HAP-1 (cell line): ENCODE results near the gene RAD51.

Experiments used
- DNase-seq, 2 experiments: peaks; one replicate each; pipeline ENCODE4 v3.0.0-alpha.2; 2016 to 2020; ENCODE audit warnings: low spot score in 2 of 2
- H3K27me3 ChIP-seq: fragments of 250-450 bp; sonication (Bioruptor Pico); 2 replicates; pipeline ENCODE4 v1.5.1; 2020; ENCODE audit warnings: low read depth, mild to moderate bottlenecking, moderate library complexity
- H3K36me3 ChIP-seq: fragments of 250-450 bp; sonication (Bioruptor Pico); replicated peaks from 2 replicates; pipeline ENCODE4 v1.5.1; 2020; ENCODE audit warnings: mild to moderate bottlenecking
- H3K4me1 ChIP-seq: fragments of 250-450 bp; sonication (Bioruptor Pico); 2 replicates; pipeline ENCODE4 v1.5.1; 2020; ENCODE audit warnings: mild to moderate bottlenecking
- H3K4me3 ChIP-seq: fragments of 250-450 bp; sonication (Bioruptor Pico); 2 replicates; pipeline ENCODE4 v1.5.1; 2020; ENCODE audit warnings: mild to moderate bottlenecking, moderate library complexity
- H3K9me3 ChIP-seq: fragments of 250-450 bp; sonication (Bioruptor Pico); 2 replicates; pipeline ENCODE4 v1.5.1; 2020; ENCODE audit warnings: mild to moderate bottlenecking, moderate library complexity
- in situ Hi-C: fragments of 300-500 bp; cut with MboI; formaldehyde crosslinking; loops from 3 replicates; pipeline ENCODE4 v1.14.3; 2020; ENCODE audit warnings: low sequenced_read_pairs, inconsistent platforms, mixed read lengths

RAD51 gene

GRCh38 chr15:40737048-40737447 is 42.1 kb downstream of the RAD51 start:
- in situ Hi-C loops, result no loop called here
- H3K9me3 ChIP-seq, result no peaks in the 10 kb centered on the region
- no peak for DNase-seq
- H3K36me3 ChIP-seq, result peaks cover 89% of the 10 kb centered on the region
- peaks cover 2% of the 10 kb centered on the region; the same call in 1 of the 2 replicates for H3K4me1 ChIP-seq
- H3K4me3 ChIP-seq, result no peak overlapping the region
- H3K27me3 ChIP-seq, result no peaks in the 10 kb centered on the region

DNA sequence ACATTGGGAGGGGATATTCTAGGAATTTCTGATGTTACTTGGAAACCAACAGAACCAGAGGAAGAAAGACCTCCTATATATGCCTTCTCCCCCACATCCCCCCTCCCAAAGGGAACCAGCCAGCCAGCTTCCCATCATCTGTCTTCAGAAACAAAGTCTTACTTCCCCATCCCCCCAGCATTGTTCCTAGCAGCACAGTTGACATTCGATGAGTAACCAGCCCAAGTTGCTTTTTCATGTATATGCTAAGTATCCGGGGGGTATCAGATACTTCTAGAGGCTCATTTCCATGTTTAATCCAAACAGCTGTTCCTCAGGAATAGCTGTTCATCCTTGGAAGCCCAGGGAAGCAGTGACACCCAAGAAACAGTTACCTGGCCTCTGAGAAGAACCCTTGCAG is 44.1 kb downstream of the RAD51 start:
- no peak overlapping the region for H3K4me3 ChIP-seq
- in situ Hi-C loops, result no loop called here
- H3K4me1 ChIP-seq, result peaks cover 2% of the 10 kb centered on the region; the same call in 1 of the 2 replicates
- H3K9me3 ChIP-seq, result no peaks in the 10 kb centered on the region
- no peak for DNase-seq
- peaks cover 87% of the 10 kb centered on the region for H3K36me3 ChIP-seq
- no peaks in the 10 kb centered on the region for H3K27me3 ChIP-seq

GRCh38 chr15:40739854-40740253 is 44.9 kb downstream of the RAD51 start:
- Histone ChIP-seq H3K4me3 (no peak overlapping the region), H3K4me1 (peaks cover 2% of the 10 kb centered on the region; the same call in 1 of the 2 replicates), H3K27me3 (no peaks in the 10 kb centered on the region), H3K9me3 (no peaks in the 10 kb centered on the region), H3K36me3 (peaks cover 87% of the 10 kb centered on the region)
- DNase-seq, result no peak
- in situ Hi-C loops, result no loop called here

GRCh38 chr15:40743485-40743901 is 48.5 kb downstream of the RAD51 start:
- peaks cover 73% of the 10 kb centered on the region for H3K36me3 ChIP-seq

GRCh38 chr15:40743921-40744814 is 49.2 kb downstream of the RAD51 start:
- H3K27me3 ChIP-seq, result no peaks in the 10 kb centered on the region
- no peaks in the 10 kb centered on the region for H3K9me3 ChIP-seq
- DNase-seq, result no peak
- no peak overlapping the region for H3K4me3 ChIP-seq
- in situ Hi-C loops, result no loop called here
- H3K36me3 ChIP-seq, result peaks cover 68% of the 10 kb centered on the region
- no peaks in the 10 kb centered on the region for H3K4me1 ChIP-seq

More at GRCh38 chr15:40743485-40743901, 48.5 kb downstream of the RAD51 start:
- Histone ChIP-seq H3K9me3 (no peaks in the 10 kb centered on the region), H3K4me1 (peaks cover 2% of the 10 kb centered on the region; the same call in 1 of the 2 replicates), H3K27me3 (no peaks in the 10 kb centered on the region), H3K4me3 (no peak overlapping the region)
- DNase-seq, result no peak
- in situ Hi-C loops, result no loop called here

GRCh38 chr15:40744815-40745152 is 49.8 kb downstream of the RAD51 start:
- Histone ChIP-seq H3K9me3 (no peaks in the 10 kb centered on the region), H3K36me3 (peaks cover 68% of the 10 kb centered on the region), H3K4me1 (no peaks in the 10 kb centered on the region), H3K4me3 (no peak overlapping the region), H3K27me3 (no peaks in the 10 kb centered on the region)
- in situ Hi-C loops, result no loop called here
- no peak for DNase-seq

DNA sequence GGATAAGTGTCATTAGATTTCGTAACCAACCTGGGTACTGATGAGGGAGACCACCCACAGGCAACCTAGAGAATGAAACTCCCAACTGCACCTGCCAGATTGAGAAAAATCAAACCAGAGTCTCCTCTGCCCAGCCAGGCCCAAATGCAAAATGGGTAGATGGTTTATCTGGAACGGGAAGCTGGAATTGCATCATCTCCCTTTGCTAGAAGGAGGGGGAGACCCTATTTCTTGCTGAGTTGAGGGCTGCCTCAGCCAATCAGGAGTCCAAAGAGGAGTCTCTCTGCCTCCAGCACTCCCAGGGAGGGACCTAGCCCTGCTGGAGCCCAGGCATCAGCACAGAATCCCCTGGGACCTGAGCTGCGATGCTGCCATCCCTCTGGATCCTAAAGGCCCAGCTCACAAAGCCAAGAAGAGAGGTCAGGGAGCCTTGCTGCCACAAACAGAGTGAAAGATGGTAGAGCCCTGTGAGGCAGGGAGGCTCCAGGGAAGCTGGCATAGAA is 52.0 kb downstream of the RAD51 start:
- H3K9me3 ChIP-seq, result no peaks in the 10 kb centered on the region
- no peaks in the 10 kb centered on the region for H3K27me3 ChIP-seq
- no peaks in the 10 kb centered on the region for H3K4me1 ChIP-seq
- peaks cover 75% of the 10 kb centered on the region for H3K36me3 ChIP-seq
- H3K4me3 ChIP-seq, result no peak overlapping the region
- in situ Hi-C loops, result no loop called here
- DNase-seq, result no peak

GRCh38 chr15:40747685-40748631 is 53.0 kb downstream of the RAD51 start:
- no peak for DNase-seq
- H3K36me3 ChIP-seq, result peaks cover 75% of the 10 kb centered on the region
- H3K4me1 ChIP-seq, result no peaks in the 10 kb centered on the region; the same call in 1 of the 2 replicates
- no peaks in the 10 kb centered on the region for H3K9me3 ChIP-seq
- H3K27me3 ChIP-seq, result no peaks in the 10 kb centered on the region
- in situ Hi-C loops, result no loop called here
- H3K4me3 ChIP-seq, result no peak overlapping the region

DNA sequence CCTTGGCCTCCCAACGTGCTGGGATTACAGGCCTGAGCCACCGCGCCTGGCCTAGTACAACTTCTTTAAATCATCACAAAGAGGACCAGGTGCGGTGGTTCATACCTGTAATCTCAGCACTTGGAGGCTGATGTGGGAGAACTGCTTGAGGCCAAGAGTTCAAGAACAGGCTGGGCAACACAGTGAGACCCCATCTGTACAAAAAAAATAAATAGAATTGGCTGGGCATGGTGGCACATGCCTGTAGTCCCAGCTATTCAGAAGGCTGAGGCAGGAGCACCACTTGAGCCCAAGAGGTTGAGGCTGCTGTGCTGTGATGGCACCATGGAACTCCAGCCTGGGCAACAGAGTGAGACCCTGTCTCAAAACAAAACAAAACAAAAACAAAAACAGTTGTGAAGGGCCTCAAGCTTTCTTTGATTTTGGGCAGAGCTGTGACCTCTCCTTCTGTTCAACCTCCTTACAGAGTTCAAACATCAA is 54.2 kb downstream of the RAD51 start:
- Histone ChIP-seq H3K27me3 (no peaks in the 10 kb centered on the region), H3K4me1 (peaks cover 3% of the 10 kb centered on the region), H3K4me3 (no peak overlapping the region), H3K9me3 (no peaks in the 10 kb centered on the region), H3K36me3 (peaks cover 65% of the 10 kb centered on the region)
- no peak for DNase-seq
- in situ Hi-C loops, result no loop called here

- DNase-seq, result no peak
- in situ Hi-C loops, result no loop called here
- peaks cover 10% of the 10 kb centered on the region for H3K4me1 ChIP-seq
- H3K4me3 ChIP-seq, result no peak overlapping the region
- H3K36me3 ChIP-seq, result peaks cover 51% of the 10 kb centered on the region
- H3K27me3 ChIP-seq, result no peaks in the 10 kb centered on the region
- no peaks in the 10 kb centered on the region for H3K9me3 ChIP-seq
Observed at GRCh38 chr15:40750885-40751284, 55.9 kb downstream of the RAD51 start.

DNA sequence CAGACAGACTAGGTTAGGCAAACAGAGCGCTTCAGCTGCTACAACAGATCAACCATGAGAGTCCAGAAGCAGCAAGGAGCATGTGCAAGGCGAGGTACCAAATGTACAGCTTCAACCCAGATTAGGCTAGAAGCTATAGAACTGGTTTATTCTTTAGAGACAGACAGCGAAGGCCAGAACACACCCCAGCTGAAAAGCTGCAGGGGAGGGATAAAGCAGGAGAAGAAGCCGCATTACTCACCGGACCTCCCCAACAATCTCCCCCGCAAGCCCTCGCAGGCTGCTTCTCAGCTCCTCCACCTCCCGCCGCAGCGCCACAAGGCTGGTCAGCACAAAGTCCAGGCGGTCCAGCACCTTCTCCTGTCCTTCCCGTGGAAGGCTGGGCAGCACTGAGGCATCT is 56.8 kb downstream of the RAD51 start:
- Histone ChIP-seq H3K4me1 (peaks cover 13% of the 10 kb centered on the region), H3K27me3 (no peaks in the 10 kb centered on the region), H3K36me3 (peaks cover 49% of the 10 kb centered on the region), H3K4me3 (no peak overlapping the region), H3K9me3 (no peaks in the 10 kb centered on the region)
- no peak for DNase-seq
- in situ Hi-C loops, result no loop called here

DNA sequence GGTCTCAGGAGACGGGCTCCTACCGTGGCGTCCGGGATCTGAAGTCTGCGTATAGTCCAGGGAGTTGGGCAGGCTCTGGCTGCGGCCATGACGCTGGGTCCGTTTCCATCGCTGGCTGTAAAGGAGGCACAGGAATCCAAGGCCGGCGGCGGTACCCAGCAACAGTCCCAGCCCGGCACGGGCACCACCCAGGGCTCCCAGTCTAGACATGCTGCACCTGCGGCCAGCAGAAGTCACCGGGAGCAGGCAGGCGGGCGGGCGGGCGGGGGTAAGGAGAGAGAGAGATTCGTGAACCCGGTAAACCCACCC is 59.6 kb downstream of the RAD51 start:
- Histone ChIP-seq H3K36me3 (peaks cover 32% of the 10 kb centered on the region), H3K9me3 (no peaks in the 10 kb centered on the region), H3K27me3 (no peaks in the 10 kb centered on the region), H3K4me1 (peaks cover 15% of the 10 kb centered on the region), H3K4me3 (peak overlapping the region; percentile 94)
- in situ Hi-C loops, result no loop called here
- DNase-seq, result peak in 1 of 2 experiments; percentile 43

- Histone ChIP-seq H3K9me3 (no peaks in the 10 kb centered on the region), H3K4me1 (peaks cover 15% of the 10 kb centered on the region), H3K27me3 (no peaks in the 10 kb centered on the region), H3K4me3 (peak within 1 kb of the TSS; percentile 94), H3K36me3 (peaks cover 28% of the 10 kb centered on the region)
- DNase-seq, result peak; percentile 89 to 96
- in situ Hi-C loops, result no loop called here
Observed at GRCh38 chr15:40754883-40755811, 60.2 kb downstream of the RAD51 start, which contains the start of gene RMDN3. Gene RMDN3 (minus strand): TSS chr15:40755254. CDS start chr15:40754783, 471 bp downstream.
